PFSK-1 (cell line): ENCODE results near the gene PSMB2.

Source experiments
- POLR2AphosphoS5 ChIP-seq: IDR thresholded peaks from 2 replicates; pipeline ENCODE4 v1.6.1; 2012; ENCODE audit warnings: low read depth, mild to moderate bottlenecking, control low read depth, low read length, moderate library complexity
- TF ChIP-seq, protein P1 (sequence below), 2 experiments: IDR thresholded peaks; 2 replicates each; pipeline versions ENCODE4 v1.6.1 to v1.8.0; 2011 to 2012; ENCODE audit warnings: low read depth in 2 of 2, low read length in 2 of 2, control low read depth in 1 of 2, inconsistent platforms in 1 of 2, mild to moderate bottlenecking in 1 of 2, moderate library complexity in 1 of 2; ENCODE audit not compliant: insufficient read depth in 1 of 2

DNA sequence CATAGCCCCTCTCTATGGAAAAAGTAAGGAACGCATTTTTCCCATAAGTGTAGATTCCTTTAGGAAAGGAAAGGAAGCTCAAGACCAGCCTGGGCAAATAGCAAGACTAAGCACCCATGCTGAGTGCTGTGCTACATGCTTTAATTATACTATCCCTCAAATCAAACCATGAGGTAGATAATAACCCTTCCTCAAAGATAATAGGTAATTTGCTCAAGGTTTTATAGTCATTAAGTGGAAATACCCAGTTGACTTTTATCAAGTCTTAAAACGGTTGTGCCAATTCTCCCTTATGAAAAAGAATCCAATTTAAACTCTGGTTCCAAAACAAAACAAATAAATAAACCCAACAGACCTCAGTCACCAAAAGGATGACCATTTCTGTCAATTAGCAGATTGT lies 87.5 kb downstream of the PSMB2 start:
- TF ChIP-seq POLR2AphosphoS5 = no peak
- TF ChIP-seq, protein P1, sequence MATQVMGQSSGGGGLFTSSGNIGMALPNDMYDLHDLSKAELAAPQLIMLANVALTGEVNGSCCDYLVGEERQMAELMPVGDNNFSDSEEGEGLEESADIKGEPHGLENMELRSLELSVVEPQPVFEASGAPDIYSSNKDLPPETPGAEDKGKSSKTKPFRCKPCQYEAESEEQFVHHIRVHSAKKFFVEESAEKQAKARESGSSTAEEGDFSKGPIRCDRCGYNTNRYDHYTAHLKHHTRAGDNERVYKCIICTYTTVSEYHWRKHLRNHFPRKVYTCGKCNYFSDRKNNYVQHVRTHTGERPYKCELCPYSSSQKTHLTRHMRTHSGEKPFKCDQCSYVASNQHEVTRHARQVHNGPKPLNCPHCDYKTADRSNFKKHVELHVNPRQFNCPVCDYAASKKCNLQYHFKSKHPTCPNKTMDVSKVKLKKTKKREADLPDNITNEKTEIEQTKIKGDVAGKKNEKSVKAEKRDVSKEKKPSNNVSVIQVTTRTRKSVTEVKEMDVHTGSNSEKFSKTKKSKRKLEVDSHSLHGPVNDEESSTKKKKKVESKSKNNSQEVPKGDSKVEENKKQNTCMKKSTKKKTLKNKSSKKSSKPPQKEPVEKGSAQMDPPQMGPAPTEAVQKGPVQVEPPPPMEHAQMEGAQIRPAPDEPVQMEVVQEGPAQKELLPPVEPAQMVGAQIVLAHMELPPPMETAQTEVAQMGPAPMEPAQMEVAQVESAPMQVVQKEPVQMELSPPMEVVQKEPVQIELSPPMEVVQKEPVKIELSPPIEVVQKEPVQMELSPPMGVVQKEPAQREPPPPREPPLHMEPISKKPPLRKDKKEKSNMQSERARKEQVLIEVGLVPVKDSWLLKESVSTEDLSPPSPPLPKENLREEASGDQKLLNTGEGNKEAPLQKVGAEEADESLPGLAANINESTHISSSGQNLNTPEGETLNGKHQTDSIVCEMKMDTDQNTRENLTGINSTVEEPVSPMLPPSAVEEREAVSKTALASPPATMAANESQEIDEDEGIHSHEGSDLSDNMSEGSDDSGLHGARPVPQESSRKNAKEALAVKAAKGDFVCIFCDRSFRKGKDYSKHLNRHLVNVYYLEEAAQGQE (IDR thresholded peaks at IDR 0.05; ENCODE audit: insufficient read depth in 1 of 2, low read depth in 2 of 2, low read length in 2 of 2) = no peak
